Measurements from ENCODE around the gene KLHL20.

- TF ChIP-seq, protein P1, sequence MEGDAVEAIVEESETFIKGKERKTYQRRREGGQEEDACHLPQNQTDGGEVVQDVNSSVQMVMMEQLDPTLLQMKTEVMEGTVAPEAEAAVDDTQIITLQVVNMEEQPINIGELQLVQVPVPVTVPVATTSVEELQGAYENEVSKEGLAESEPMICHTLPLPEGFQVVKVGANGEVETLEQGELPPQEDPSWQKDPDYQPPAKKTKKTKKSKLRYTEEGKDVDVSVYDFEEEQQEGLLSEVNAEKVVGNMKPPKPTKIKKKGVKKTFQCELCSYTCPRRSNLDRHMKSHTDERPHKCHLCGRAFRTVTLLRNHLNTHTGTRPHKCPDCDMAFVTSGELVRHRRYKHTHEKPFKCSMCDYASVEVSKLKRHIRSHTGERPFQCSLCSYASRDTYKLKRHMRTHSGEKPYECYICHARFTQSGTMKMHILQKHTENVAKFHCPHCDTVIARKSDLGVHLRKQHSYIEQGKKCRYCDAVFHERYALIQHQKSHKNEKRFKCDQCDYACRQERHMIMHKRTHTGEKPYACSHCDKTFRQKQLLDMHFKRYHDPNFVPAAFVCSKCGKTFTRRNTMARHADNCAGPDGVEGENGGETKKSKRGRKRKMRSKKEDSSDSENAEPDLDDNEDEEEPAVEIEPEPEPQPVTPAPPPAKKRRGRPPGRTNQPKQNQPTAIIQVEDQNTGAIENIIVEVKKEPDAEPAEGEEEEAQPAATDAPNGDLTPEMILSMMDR (conservative IDR thresholded peaks at IDR 0.05): no peak
- TF ChIP-seq EZH2 (IDR thresholded peaks at IDR 0.05; ENCODE audit: low read depth): no peak
Measured at GRCh38 chr1:173758980-173759379, 44.2 kb downstream of the KLHL20 start.

All from PC-9 (cell line).